ENCODE data around the gene CLEC1B.
"Not testable (repeated sequence)": the region's sequence is repeated elsewhere in the genome, so short reads cannot be mapped to it uniquely, and the experiment has no call there.

The CLEC1B gene

DNA sequence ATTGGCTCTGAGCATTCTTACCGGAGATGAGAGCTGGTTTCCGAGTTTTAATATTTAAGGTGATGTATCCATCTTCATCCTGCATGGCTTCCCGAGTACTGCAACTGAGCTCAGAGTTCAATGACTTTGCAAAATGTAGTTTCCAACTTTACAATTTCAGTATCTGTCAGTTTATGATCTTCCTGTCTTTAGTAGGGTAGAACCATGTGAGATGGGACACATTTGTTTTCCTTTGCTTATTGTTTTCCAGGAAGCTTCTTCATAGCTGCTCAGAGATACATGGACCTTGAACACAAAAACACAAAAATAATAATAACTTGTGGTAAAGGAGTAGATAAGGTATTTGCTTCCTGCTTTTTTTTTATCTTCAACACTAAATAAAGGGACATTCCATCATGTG is at the start of gene CLEC1B:
CLEC1B (minus strand) TSS at position 106 of the 400 bp plus-strand sequence; CDS start at position 85, 21 bp downstream.
- no peak for TF ChIP-seq FOXP2 (optimal IDR thresholded peaks at IDR 0.05; ENCODE audit: control extremely low read depth, extremely low read length, insufficient read depth)
- no peak for TF ChIP-seq POLR2AphosphoS5 (IDR thresholded peaks at IDR 0.05; ENCODE audit: borderline replicate concordance, low read depth, low read length)
- TF ChIP-seq EZH2 (IDR thresholded peaks at IDR 0.05): no peak
- no peak within 1 kb of the TSS for H3K9ac ChIP-seq (ENCODE audit: insufficient read length)
- no peaks in the 10 kb centered on the region for H3K9me3 ChIP-seq (ENCODE audit: low read depth, low read length)
- H3K27ac ChIP-seq: no peak within 1 kb of the TSS
- H3K4me3 ChIP-seq: no peak within 1 kb of the TSS
- no peak for DNase-seq (ENCODE audit: low read depth, low spot score)
- H3K36me3 ChIP-seq (ENCODE audit: insufficient read depth, low read length): no peaks in the 10 kb centered on the region

DNA sequence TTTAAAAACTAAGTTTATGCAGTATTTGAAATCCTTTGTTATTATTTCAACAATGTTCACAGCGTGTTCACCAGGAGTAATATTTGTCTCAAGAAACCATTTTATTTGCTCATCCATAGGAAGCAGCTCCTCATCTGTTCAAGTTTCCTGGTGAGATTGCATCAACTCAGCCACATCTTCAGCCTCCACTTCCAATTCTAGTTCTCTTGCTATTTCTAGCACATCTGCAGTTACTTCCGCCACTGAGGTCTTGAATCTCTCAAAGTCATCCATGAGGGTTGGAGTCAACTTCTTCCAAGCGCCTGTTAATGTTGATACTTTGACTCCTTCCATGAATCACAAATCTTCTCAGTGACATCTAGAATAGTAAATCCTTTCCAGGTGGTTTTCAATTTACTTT is 49.6 kb upstream of the CLEC1B start:
- Histone ChIP-seq H3K9me3 (ENCODE audit: low read depth, low read length) (no peaks in the 10 kb centered on the region), H3K36me3 (ENCODE audit: insufficient read depth, low read length) (no peaks in the 10 kb centered on the region), H3K27ac (no peak overlapping the region), H3K4me3 (no peak overlapping the region), H3K9ac (ENCODE audit: insufficient read length) (no peak overlapping the region)
- DNase-seq (ENCODE audit: low read depth, low spot score): no peak
- TF ChIP-seq FOXP2 (optimal IDR thresholded peaks at IDR 0.05; ENCODE audit: control extremely low read depth, extremely low read length, insufficient read depth) (no peak), EZH2 (IDR thresholded peaks at IDR 0.05) (no peak), POLR2AphosphoS5 (IDR thresholded peaks at IDR 0.05; ENCODE audit: borderline replicate concordance, low read depth, low read length) (no peak)

DNA sequence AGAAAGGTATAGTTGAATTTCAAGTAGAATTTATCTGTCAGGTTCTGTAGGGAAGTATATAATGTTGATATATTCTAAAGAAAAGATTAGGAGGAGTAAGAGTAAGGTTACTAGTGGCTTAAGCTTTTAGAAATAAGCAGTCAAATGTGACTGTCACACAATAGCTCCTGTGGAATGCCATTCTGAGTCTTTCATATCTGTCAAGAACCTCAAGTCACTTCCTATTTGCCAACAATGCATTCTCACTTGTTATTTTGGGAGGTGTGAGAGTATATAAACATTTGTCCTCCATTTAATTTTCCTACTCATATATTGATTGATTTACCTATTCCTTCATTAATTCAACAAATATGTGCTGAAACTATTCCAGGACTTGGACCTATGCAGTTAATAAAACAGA is 43.2 kb upstream of the CLEC1B start:
- no peak for DNase-seq (ENCODE audit: low read depth, low spot score)
- H3K4me3 ChIP-seq: no peak overlapping the region
- TF ChIP-seq EZH2 (IDR thresholded peaks at IDR 0.05) (no peak), POLR2AphosphoS5 (IDR thresholded peaks at IDR 0.05; ENCODE audit: borderline replicate concordance, low read depth, low read length) (no peak), FOXP2 (optimal IDR thresholded peaks at IDR 0.05; ENCODE audit: control extremely low read depth, extremely low read length, insufficient read depth) (no peak)
- H3K9me3 ChIP-seq (ENCODE audit: low read depth, low read length): no peaks in the 10 kb centered on the region
- H3K9ac ChIP-seq (ENCODE audit: insufficient read length): no peak overlapping the region
- no peaks in the 10 kb centered on the region for H3K36me3 ChIP-seq (ENCODE audit: insufficient read depth, low read length)
- H3K27ac ChIP-seq: no peak overlapping the region

DNA sequence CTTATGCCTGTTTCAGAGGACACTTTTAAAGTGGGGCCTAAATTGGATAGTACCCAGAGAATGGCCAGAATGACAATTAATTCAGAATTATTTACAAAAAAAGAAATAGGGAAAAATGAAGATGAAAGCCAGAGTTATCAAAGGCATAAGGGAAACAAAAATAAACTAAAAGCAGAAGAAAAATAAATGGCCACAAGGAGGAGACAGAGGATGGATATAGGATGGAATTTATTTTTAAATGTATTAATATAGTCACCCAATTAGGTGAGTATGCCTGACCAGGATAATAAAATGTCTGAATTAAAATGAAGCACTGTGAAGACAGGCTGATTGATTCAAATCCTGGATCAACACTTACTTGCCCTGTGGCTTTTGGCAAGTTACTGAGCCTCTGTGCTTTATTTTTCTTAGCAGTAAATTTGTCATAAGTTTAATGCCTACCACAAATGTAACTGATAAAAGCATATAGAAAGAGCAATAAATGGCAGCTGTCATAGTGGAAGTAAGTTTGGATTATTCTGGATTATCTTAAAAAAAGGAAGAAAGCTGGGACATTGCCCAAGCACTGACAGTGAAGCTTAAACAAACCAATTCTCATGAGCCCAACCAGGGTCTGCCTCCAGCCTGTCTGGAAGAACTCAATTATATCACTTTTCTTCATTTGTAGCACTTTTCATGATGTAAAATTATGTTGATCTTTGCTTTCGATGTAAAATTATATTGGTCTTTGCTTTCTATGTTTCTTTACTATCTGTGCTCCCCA is 35.0 kb upstream of the CLEC1B start:
- TF ChIP-seq EZH2 (IDR thresholded peaks at IDR 0.05) (no peak), FOXP2 (optimal IDR thresholded peaks at IDR 0.05; ENCODE audit: control extremely low read depth, extremely low read length, insufficient read depth) (no peak), POLR2AphosphoS5 (IDR thresholded peaks at IDR 0.05; ENCODE audit: borderline replicate concordance, low read depth, low read length) (no peak)
- Histone ChIP-seq H3K9me3 (ENCODE audit: low read depth, low read length) (no peaks in the 10 kb centered on the region), H3K4me3 (no peak overlapping the region), H3K27ac (no peak overlapping the region), H3K36me3 (ENCODE audit: insufficient read depth, low read length) (no peaks in the 10 kb centered on the region), H3K9ac (ENCODE audit: insufficient read length) (no peak overlapping the region)
- peak; percentile 32 for DNase-seq (ENCODE audit: low read depth, low spot score)

DNA sequence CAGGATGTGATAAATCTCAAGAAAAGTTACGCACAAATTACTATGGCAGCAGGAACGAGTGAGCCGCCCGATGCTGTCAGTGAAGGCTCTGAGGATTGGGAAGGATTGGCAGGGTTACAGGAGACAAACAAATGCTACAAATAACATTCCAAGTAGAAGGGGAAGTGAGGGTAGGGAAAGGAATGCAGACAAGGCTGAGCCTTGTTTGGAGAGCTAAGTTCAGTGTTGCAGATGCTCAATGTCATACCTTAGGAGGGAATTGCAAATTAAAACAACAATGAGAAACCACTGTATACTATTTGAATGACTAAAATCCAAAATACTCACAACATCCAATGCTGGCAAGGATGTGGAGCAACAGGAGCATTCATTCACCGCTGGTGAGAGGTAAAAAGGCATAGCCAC is 32.9 kb upstream of the CLEC1B start:
- no peak overlapping the region for H3K27ac ChIP-seq
- H3K36me3 ChIP-seq (ENCODE audit: insufficient read depth, low read length): no peaks in the 10 kb centered on the region
- H3K9ac ChIP-seq (ENCODE audit: insufficient read length): no peak overlapping the region
- H3K4me3 ChIP-seq: no peak overlapping the region
- no peak for TF ChIP-seq FOXP2 (optimal IDR thresholded peaks at IDR 0.05; ENCODE audit: control extremely low read depth, extremely low read length, insufficient read depth)
- TF ChIP-seq EZH2 (IDR thresholded peaks at IDR 0.05): no peak
- H3K9me3 ChIP-seq (ENCODE audit: low read depth, low read length): no peaks in the 10 kb centered on the region
- DNase-seq (ENCODE audit: low read depth, low spot score): no peak

DNA sequence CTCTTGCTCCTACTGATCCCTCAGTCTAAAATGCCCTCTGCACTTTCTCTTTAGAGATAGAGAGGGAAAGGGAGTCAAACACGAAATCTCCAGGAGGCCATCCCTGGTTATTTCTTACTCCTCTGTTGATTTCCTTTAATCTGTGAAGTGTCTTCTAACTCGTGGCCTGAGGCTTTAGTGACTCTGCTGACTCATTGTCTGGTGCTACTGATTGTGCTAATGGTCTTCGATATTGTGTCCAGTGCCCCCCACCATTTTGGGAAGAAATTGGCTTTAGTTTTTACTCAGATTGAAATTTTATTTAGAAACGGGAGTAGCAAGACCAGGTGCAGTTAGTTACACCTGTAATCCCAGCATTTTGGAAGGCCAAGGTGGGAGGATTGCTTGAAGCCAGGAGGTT is 32.4 kb upstream of the CLEC1B start:
- no peaks in the 10 kb centered on the region for H3K9me3 ChIP-seq (ENCODE audit: low read depth, low read length)
- no peak overlapping the region for H3K4me3 ChIP-seq
- DNase-seq (ENCODE audit: low read depth, low spot score): no peak
- TF ChIP-seq POLR2AphosphoS5 (IDR thresholded peaks at IDR 0.05; ENCODE audit: borderline replicate concordance, low read depth, low read length) (no peak), FOXP2 (optimal IDR thresholded peaks at IDR 0.05; ENCODE audit: control extremely low read depth, extremely low read length, insufficient read depth) (no peak), EZH2 (IDR thresholded peaks at IDR 0.05) (no peak)
- H3K36me3 ChIP-seq (ENCODE audit: insufficient read depth, low read length): no peaks in the 10 kb centered on the region
- no peak overlapping the region for H3K27ac ChIP-seq
- H3K9ac ChIP-seq (ENCODE audit: insufficient read length): no peak overlapping the region

DNA sequence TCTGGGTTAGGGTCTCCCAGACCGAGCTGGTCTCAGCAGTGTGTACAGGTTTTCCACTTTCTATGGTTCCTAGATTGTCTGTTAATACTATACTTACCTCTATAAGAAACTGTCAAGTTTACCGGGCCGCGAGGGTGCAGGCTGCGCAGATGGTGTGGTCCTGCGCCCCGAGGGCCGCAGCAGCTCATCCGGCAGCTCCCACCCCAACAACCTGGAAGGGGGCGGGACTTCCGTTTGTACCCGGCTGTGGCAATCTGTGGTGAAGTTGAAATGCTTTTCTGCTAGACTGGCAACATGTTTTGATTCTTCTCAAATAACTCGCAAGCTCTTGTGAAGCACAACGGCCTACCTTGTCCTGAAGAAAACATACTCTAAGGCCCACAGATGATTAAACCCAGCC is 31.5 kb upstream of the CLEC1B start, which contains the start of gene CLEC9A:
CLEC9A (plus strand) TSS at position 237 of the 400 bp plus-strand sequence. CDS start 22,006 bp downstream, outside the sequence.
- TF ChIP-seq POLR2AphosphoS5 (IDR thresholded peaks at IDR 0.05; ENCODE audit: borderline replicate concordance, low read depth, low read length) (no peak), FOXP2 (optimal IDR thresholded peaks at IDR 0.05; ENCODE audit: control extremely low read depth, extremely low read length, insufficient read depth) (no peak), EZH2 (IDR thresholded peaks at IDR 0.05) (no peak)
- no peak within 1 kb of the TSS for H3K4me3 ChIP-seq
- H3K27ac ChIP-seq: no peak within 1 kb of the TSS
- H3K9ac ChIP-seq (ENCODE audit: insufficient read length): no peak within 1 kb of the TSS
- no peaks in the 10 kb centered on the region for H3K36me3 ChIP-seq (ENCODE audit: insufficient read depth, low read length)
- H3K9me3 ChIP-seq (ENCODE audit: low read depth, low read length): no peaks in the 10 kb centered on the region
- DNase-seq (ENCODE audit: low read depth, low spot score): no peak

DNA sequence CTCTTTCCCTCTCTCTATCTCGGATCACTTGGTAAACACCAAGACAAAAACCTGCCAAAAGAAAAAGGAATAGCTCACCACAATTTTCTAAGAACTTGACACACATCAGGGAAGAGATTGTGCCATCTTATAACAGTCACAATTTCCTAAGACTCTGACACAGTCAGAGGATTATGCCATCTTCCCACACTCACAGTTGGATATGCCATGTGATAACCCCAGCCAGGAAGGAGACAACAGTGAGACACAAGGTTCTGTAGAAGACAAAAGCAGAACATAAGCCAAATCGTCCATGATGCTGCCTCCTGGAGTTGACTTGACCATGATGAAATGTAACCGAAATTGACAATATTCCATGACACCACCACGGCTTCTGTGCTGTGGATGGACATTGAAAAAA is 28.8 kb upstream of the CLEC1B start:
- DNase-seq (ENCODE audit: low read depth, low spot score): no peak
- Histone ChIP-seq H3K9me3 (ENCODE audit: low read depth, low read length) (no peaks in the 10 kb centered on the region), H3K36me3 (ENCODE audit: insufficient read depth, low read length) (no peaks in the 10 kb centered on the region), H3K4me3 (no peak overlapping the region), H3K27ac (no peak overlapping the region), H3K9ac (ENCODE audit: insufficient read length) (no peak overlapping the region)
- TF ChIP-seq FOXP2 (optimal IDR thresholded peaks at IDR 0.05; ENCODE audit: control extremely low read depth, extremely low read length, insufficient read depth) (no peak), POLR2AphosphoS5 (IDR thresholded peaks at IDR 0.05; ENCODE audit: borderline replicate concordance, low read depth, low read length) (no peak), EZH2 (IDR thresholded peaks at IDR 0.05) (no peak)

DNA sequence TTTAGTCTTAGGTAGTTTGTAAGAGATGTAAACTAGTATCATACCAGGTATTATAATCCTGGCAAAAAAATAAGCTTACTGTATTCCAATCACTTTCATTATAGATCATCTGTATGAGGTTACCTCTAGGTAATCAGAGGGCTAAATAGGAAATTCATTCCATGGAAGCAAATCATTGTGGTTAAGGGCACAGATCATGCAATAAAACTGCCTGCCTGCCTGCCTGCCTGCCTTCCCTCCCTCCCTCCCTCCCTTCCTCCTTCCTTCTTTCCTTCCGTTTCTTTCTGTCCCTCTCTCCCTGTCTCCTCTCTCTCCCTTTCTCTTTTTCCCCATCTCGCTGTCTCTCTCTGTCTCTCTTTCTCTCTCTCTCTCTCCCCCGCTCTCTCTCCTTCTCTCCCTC is 28.4 kb upstream of the CLEC1B start:
- H3K36me3 ChIP-seq (ENCODE audit: insufficient read depth, low read length): no peaks in the 10 kb centered on the region
- no peaks in the 10 kb centered on the region for H3K9me3 ChIP-seq (ENCODE audit: low read depth, low read length)
- H3K27ac ChIP-seq: no peak overlapping the region
- TF ChIP-seq FOXP2 (optimal IDR thresholded peaks at IDR 0.05; ENCODE audit: control extremely low read depth, extremely low read length, insufficient read depth) (no peak), EZH2 (IDR thresholded peaks at IDR 0.05) (no peak), POLR2AphosphoS5 (IDR thresholded peaks at IDR 0.05; ENCODE audit: borderline replicate concordance, low read depth, low read length) (no peak)
- no peak overlapping the region for H3K4me3 ChIP-seq
- no peak for DNase-seq (ENCODE audit: low read depth, low spot score)
- H3K9ac ChIP-seq (ENCODE audit: insufficient read length): no peak overlapping the region

DNA sequence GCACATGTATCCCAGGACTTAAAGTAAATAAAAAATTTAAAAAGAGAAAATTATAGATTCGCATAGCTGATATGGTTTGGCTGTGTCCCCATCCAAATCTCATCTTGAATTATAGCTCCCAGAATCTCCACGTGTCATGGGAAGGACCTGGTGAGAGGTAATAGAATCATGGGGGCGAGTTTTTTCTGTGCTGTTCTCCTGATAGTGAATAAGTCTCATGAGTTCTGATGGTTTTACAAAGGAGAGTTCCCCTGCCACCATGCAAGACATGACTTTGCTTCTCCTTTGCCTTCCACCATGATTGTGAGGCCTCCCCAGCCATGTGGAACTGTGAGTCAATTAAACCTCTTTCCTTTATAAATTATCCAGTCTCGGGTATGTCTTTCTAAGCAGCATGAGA is 27.7 kb upstream of the CLEC1B start:
- not testable (repeated sequence) for H3K9ac ChIP-seq (ENCODE audit: insufficient read length); DNase-seq (ENCODE audit: low read depth, low spot score); H3K27ac ChIP-seq; H3K36me3 ChIP-seq (ENCODE audit: insufficient read depth, low read length); H3K4me3 ChIP-seq; H3K9me3 ChIP-seq (ENCODE audit: low read depth, low read length)

All from SK-N-MC (cell line).